Activated T-cell treated with anti-CD3 and anti-CD28 coated beads, Interleukin-2, amount 50 U/mL, for 1 hour (primary cell): ENCODE measurements around the gene PLAU.
A peak's percentile ranks its signal among the peaks of the same experiment; 100 is the strongest.

Experiments used
- DNase-seq: peaks from one replicate; pipeline ENCODE4 v3.0.0-alpha.2; 2020

PLAU gene

GRCh38 chr10:73910764-73911552, at the start of gene PLAU:
PLAU (plus strand) TSS chr10:73911132; CDS start chr10:73911556, 424 bp downstream.
- peak; percentile 53 for DNase-seq

GRCh38 chr10:73862011-73862410, 48.9 kb upstream of the PLAU start:
- no peak for DNase-seq

- DNase-seq: no peak
These were observed 47.7 kb upstream of the PLAU start for GRCh38 chr10:73863039-73863817.

DNA sequence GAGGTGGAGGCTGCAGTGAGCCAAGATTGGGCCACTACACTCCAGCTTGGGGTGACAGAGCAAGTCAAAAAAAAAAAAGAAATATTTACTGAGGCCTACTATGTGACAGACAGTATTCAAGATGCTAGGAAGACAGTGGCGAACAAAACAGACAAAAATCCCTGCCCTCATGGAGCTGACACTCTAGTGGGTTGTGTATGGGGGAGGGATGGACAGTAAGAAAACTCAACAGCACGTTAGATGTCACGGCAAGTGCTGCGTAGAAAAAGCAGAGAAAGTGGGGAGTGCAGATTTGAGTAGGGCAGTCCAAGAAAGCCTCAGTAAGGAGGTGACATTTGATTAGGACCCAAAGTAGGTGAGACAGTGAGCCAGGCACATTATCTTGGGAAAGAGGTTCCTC, 46.7 kb upstream of the PLAU start:
- DNase-seq: no peak

- no peak for DNase-seq
These were observed 45.8 kb upstream of the PLAU start for GRCh38 chr10:73865107-73865458.

DNA sequence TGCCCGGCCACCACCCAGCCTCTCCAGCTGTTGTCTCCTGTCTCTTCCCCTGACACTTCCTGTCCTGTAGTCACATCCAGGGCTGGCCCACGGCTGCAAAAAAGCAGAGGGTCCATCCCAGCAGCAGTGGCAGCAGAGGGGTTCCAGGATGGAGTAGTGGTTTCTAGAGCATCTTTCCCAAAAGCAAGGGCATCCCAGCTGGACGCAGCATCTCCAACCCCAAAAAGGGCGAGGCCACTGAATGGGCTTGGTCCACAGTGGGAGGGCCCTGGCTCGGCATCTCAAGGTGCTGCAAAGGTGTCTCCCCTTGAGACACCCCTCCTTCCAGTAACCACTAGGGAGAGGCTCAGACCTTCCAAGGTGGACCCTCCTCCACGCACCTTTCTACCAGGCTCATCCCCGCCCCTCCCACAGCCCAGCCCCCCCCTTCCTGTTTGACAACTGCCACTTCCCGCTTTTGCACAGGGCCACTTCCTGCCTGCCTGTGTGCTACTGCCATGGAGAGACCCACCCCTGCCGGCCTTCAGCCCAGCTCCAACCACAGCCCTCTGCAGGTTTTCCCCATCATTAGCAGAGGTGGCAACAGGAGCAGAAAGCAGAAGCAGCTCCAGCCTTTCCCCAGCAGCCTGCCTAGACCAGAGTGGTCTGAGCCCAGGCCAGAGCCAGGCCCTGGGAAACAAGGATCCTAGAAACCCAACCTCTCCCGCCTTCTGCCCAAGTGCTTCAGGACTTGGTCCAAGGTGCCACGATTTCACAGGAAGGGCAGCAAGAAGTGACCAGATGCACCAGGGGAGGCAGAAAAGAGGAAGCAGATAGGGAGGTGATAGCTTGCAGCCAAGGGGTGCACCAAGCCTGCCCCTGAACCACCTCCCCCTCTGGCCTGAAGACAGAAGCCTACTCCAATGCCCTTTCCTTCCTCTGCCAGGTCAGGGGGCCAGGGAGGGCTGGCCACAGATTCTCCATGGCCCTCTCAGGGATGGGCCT, 45.2 kb upstream of the PLAU start:
- DNase-seq: peak; percentile 42

GRCh38 chr10:73866621-73867020, 44.3 kb upstream of the PLAU start:
- DNase-seq: no peak

- DNase-seq: no peak
These were observed 43.7 kb upstream of the PLAU start for GRCh38 chr10:73867126-73867807.

- no peak for DNase-seq
These were observed 42.9 kb upstream of the PLAU start for GRCh38 chr10:73867871-73868631.

DNA sequence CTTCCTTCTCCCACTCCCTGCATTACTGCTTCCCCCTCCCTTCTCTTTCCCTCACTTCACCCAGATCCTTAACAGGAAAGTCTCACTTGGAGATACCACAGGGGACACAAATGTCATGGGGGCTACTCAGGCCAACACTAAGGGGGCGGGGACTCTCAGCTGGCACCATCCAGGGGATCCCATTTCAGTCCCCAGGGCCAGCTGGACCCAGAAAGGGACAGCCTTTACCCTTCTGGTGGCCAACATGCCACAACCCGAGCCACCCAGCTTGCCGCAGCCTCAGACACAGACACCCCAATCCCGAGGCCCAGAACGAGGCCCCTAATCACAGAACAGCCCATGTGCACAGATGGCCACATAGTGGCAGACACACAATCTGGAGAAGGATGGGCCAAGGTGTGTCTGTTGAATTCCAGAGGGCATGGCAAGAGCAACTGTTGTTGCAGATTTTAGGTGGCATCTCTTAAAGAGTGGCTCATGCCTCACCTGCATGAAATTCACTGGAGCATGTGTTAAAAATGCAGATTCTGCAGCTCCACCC, 42.2 kb upstream of the PLAU start:
- DNase-seq: no peak

GRCh38 chr10:73871295-73872189, 39.4 kb upstream of the PLAU start:
- no peak for DNase-seq

DNA sequence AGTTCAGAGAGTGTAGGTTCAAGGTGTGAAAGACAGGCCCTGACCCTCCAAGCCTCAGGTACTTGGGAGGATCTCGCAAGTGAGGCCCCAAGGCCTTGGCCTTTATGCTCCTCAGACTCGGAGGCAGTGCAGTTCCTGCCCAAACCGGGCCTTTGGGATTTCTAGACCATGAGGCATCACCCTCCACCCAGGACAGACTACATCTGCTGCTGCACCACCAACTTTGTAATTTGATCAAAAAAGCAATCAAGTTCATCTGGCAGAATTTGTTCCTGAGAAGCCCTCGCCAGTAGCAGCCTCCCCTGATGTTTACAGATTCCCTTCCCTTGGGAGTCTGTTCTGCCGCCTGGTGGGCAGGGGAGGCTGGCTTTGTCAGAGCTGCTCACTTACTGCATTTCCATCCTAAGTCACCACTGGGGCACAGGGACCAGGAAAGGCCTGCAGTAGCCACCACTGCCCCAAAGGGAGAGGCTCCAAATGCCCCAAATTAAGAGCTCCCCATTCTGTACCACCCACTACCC, 38.7 kb upstream of the PLAU start:
- no peak for DNase-seq

GRCh38 chr10:73873142-73873837, 37.6 kb upstream of the PLAU start:
- DNase-seq: no peak

GRCh38 chr10:73873838-73874215, 37.1 kb upstream of the PLAU start:
- DNase-seq: no peak

DNA sequence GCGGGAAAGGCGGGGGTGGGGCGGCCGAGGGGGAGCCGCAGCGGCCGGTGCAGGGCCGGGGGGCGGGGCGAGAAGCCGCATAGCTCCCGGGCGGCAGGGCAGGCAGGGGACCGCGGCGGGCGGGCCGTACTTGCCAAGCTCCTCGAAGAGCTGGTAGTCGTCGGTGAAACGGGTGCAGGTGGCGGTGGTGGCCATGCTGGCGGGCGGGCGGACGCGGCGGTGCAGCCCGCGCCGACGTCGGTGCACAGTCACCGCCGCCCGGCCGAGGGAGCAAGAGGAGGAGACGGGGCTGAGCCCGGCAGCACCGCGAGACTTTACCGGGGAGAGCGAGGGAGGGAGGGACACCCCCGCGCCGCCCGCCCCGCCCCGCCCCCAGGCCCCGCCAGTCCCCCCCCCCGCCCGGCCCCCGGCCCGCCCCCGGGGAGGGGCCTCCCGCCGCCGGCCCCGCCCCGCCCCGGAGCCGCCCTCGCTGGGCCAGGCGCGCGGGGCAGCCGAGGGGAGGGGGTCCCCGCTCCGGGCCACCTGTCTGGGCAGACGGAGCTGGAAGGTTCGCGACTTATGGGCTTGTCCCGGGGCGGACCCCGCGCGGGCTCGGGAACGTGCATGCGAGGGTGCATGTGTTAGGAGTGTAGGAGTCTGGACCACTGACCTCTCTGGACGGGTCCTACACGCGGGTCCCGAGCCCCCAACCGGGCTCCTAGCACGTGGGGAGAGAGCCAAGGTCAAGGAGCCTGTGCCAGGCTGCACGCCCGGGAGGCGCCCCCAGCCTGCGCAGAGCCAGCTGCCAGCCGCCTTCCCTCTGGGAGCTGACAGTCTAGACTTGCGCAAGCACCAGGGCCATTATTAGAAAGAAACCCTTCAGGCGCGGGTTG, 36.4 kb upstream of the PLAU start, which contains the start of gene CAMK2G:
Gene CAMK2G, minus strand, starts transcription at position 289 of the 872 bp plus-strand sequence. Its CDS starts 94 bp downstream, at position 195.
- DNase-seq: peak; percentile 82

- no peak for DNase-seq
These were observed 35.8 kb upstream of the PLAU start for GRCh38 chr10:73875139-73875475.

DNA sequence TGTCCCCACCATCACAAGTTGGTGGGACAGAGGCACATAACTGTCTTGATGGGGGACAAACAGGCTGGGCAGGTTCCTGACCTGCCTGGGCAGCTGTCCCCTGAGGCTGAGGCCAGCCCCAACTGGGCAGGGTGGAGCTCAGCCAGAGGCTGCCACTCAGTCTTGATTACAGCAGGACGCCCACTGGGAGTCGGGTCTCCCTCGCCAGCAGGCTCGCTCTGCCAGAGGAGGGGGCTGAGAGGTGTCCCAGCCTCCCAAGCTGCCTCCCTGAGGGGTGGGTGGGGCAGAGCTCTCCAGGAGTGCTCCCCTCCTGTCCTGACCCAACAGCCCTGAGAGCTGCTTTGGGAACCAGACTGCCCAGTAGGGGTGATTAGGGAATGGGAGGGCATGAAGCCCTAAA, 34.8 kb upstream of the PLAU start:
- no peak for DNase-seq

GRCh38 chr10:73876566-73876965, 34.4 kb upstream of the PLAU start:
- DNase-seq: no peak
